Measurements from ENCODE around the gene COA8.
"Not testable (repeated sequence)": the region's sequence is repeated elsewhere in the genome, so short reads cannot be mapped to it uniquely, and the experiment has no call there.

Gene COA8

GRCh38 chr14:103597623-103598377 is 35.0 kb downstream of the COA8 start:
- no peak for TF ChIP-seq CTCF (IDR thresholded peaks at IDR 0.05; ENCODE audit: low read depth, low read length)
- peak; percentile 55 for DNase-seq (ENCODE audit: extremely low read depth, low read depth)

- no peak for DNase-seq (ENCODE audit: extremely low read depth, low read depth)
- no peak for TF ChIP-seq CTCF (IDR thresholded peaks at IDR 0.05; ENCODE audit: low read depth, low read length)
These were observed 37.7 kb downstream of the COA8 start for GRCh38 chr14:103600503-103600902.

- no peak for DNase-seq (ENCODE audit: extremely low read depth, low read depth)
- no peak for TF ChIP-seq CTCF (IDR thresholded peaks at IDR 0.05; ENCODE audit: low read depth, low read length)
These were observed 41.9 kb downstream of the COA8 start for GRCh38 chr14:103604620-103605019.

- TF ChIP-seq CTCF (IDR thresholded peaks at IDR 0.05; ENCODE audit: low read depth, low read length): peak; percentile 53
- peak; percentile 75 for DNase-seq (ENCODE audit: extremely low read depth, low read depth)
These were observed 44.4 kb downstream of the COA8 start for GRCh38 chr14:103606963-103607668.

- DNase-seq (ENCODE audit: extremely low read depth, low read depth): no peak
- TF ChIP-seq CTCF (IDR thresholded peaks at IDR 0.05; ENCODE audit: low read depth, low read length): no peak
These were observed 45.1 kb downstream of the COA8 start for GRCh38 chr14:103607822-103608221.

GRCh38 chr14:103609081-103609480 is 46.3 kb downstream of the COA8 start:
- not testable (repeated sequence) for DNase-seq (ENCODE audit: extremely low read depth, low read depth)

- TF ChIP-seq CTCF (IDR thresholded peaks at IDR 0.05; ENCODE audit: low read depth, low read length): no peak
- no peak for DNase-seq (ENCODE audit: extremely low read depth, low read depth)
These were observed 48.5 kb downstream of the COA8 start for GRCh38 chr14:103611215-103611614.

Data from AG09319 (cell line).